Liver (tissue), 3 donors: ENCODE measurements around the gene UNC5B.

Experiments
- CTCF ChIP-seq: fragments of 150-350 bp; IDR thresholded peaks from 2 replicates; pipeline ENCODE4 v1.5.1; 2017; ENCODE audit warnings: improper control_type of control experiment, low read depth, low read length; ENCODE audit not compliant: missing input control
- EGR1 ChIP-seq, 2 donors: IDR thresholded peaks; 2 replicates each; pipeline ENCODE4 v1.6.1; 2016 to 2018; ENCODE audit warnings: antibody characterized with exemption in 2 of 2, low read depth in 2 of 2
- GABPA ChIP-seq, 2 donors: IDR thresholded peaks in 1 of 2; conservative IDR thresholded peaks in 1 of 2; 2 replicates each; pipeline ENCODE4 v1.6.1; 2016; ENCODE audit warnings: antibody characterized with exemption in 2 of 2, mild to moderate bottlenecking in 1 of 2, moderate library complexity in 1 of 2
- HNF4G ChIP-seq: IDR thresholded peaks from 2 replicates; pipeline ENCODE4 v1.6.1; 2016; ENCODE audit warnings: antibody characterized with exemption
- MAX ChIP-seq: IDR thresholded peaks from 2 replicates; pipeline ENCODE4 v1.6.1; 2016; ENCODE audit warnings: antibody characterized with exemption
- RAD21 ChIP-seq, 2 donors: IDR thresholded peaks; 2 replicates each; pipeline ENCODE4 v1.6.1; 2016; ENCODE audit warnings: antibody characterized with exemption in 2 of 2, mild to moderate bottlenecking in 2 of 2
- RXRA ChIP-seq, 2 donors: IDR thresholded peaks; 2 replicates each; pipeline ENCODE4 v1.6.1; 2017 to 2018; ENCODE audit warnings: antibody characterized with exemption in 2 of 2, mild to moderate bottlenecking in 1 of 2
- TAF1 ChIP-seq: conservative IDR thresholded peaks from 2 replicates; pipeline ENCODE4 v1.6.1; 2016; ENCODE audit warnings: antibody characterized with exemption, mild to moderate bottlenecking
- YY1 ChIP-seq: IDR thresholded peaks from 2 replicates; pipeline ENCODE4 v1.6.1; 2016; ENCODE audit warnings: antibody characterized with exemption, mild to moderate bottlenecking
- TF ChIP-seq, protein P1 (sequence below): IDR thresholded peaks from 2 replicates; pipeline ENCODE4 v1.6.1; 2016; ENCODE audit warnings: antibody characterized with exemption, mild to moderate bottlenecking
- TF ChIP-seq, protein P2 (sequence below): IDR thresholded peaks from 2 replicates; pipeline ENCODE4 v1.6.1; 2016; ENCODE audit warnings: antibody characterized with exemption
- donor health status: healthy.
- donor health status: healthy.

DNA sequence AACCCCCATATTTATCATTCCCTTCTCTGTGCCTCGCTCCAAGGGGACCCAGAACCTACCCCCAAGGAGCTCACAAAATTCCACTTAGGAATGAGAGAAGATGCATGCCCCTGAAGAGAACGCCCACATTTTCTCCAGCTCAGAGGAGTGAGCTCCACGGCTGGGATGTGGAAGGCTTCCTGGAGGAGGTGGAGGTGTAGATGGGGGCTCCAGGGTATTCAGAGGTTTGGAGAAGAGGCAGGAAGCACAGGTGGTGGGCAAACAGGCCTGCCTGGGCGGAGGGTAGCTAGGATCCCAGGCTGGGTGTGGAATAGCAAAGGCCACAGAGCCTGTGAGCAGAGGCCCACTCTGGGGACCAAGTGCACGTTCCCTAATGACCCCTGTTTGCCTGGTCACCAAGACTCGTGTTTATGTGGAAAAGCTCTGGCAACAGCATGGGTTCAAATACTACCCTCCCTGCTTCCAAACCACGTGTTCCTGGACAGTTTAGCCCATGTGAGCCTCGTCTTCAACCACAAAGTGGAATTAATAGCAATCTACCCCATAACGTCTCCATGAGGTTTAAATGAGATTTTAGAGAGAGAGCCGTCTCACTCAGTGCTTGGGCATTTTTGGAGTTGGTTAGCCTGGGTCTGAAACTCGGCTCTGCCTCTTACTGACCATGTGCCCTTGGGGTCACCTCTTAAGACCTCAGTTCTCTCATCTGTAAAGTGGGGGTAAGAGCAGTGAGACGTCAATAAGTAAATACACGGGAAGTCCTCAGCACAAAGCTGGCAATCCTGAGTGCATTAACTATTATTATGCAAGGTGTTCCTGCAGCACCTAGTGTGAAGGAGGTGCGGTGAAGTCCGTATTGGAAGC lies 24.7 kb downstream of the UNC5B start:
- TF ChIP-seq CTCF = no peak
- no peak for TF ChIP-seq RAD21 (IDR thresholded peaks at IDR 0.05)
- TF ChIP-seq MAX = no peak
- no peak for TF ChIP-seq TAF1
- no peak for TF ChIP-seq RXRA (IDR thresholded peaks at IDR 0.05)
- no peak for TF ChIP-seq YY1
- TF ChIP-seq, protein P1, sequence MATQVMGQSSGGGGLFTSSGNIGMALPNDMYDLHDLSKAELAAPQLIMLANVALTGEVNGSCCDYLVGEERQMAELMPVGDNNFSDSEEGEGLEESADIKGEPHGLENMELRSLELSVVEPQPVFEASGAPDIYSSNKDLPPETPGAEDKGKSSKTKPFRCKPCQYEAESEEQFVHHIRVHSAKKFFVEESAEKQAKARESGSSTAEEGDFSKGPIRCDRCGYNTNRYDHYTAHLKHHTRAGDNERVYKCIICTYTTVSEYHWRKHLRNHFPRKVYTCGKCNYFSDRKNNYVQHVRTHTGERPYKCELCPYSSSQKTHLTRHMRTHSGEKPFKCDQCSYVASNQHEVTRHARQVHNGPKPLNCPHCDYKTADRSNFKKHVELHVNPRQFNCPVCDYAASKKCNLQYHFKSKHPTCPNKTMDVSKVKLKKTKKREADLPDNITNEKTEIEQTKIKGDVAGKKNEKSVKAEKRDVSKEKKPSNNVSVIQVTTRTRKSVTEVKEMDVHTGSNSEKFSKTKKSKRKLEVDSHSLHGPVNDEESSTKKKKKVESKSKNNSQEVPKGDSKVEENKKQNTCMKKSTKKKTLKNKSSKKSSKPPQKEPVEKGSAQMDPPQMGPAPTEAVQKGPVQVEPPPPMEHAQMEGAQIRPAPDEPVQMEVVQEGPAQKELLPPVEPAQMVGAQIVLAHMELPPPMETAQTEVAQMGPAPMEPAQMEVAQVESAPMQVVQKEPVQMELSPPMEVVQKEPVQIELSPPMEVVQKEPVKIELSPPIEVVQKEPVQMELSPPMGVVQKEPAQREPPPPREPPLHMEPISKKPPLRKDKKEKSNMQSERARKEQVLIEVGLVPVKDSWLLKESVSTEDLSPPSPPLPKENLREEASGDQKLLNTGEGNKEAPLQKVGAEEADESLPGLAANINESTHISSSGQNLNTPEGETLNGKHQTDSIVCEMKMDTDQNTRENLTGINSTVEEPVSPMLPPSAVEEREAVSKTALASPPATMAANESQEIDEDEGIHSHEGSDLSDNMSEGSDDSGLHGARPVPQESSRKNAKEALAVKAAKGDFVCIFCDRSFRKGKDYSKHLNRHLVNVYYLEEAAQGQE = no peak
- TF ChIP-seq HNF4G = no peak
- no peak for TF ChIP-seq GABPA (IDR thresholded peaks at IDR 0.05 in 1 of 2, conservative IDR thresholded peaks at IDR 0.05 in 1 of 2)
- TF ChIP-seq, protein P2, sequence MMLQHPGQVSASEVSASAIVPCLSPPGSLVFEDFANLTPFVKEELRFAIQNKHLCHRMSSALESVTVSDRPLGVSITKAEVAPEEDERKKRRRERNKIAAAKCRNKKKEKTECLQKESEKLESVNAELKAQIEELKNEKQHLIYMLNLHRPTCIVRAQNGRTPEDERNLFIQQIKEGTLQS = no peak
- TF ChIP-seq EGR1 (IDR thresholded peaks at IDR 0.05; ENCODE audit: low read depth in 2 of 2) = no peak
